Cerebellar nuclear complex (tissue), 1 donor: Measurements from ENCODE around the gene LETM1.

ENCODE experiments used
- DNase-seq, 2 experiments: peaks; one replicate each; lab custom pipeline; 2025; lab: John Stamatoyannopoulos, UW

LETM1 gene

DNA sequence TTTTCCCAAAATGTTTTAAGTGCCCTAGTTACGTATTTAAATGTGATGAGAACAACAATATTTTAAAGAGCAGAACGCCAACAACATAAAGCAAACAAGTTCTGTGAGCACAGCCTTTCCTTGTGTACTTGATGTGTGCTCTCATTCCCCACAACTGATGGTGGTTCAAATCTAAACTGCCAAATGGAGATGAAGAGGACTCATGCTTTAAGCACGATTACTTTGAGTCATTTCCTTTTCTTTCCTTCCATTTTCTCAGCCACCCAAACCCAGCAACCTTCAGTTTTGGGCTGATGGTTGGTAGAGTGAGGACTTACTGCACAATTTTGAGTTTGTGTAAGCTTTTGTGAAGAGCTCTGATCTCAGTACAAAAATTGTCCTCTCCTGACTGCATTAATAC, 16.9 kb upstream of the LETM1 start:
- no peak for DNase-seq

GRCh38 chr4:1871471-1872021, 15.6 kb upstream of the LETM1 start:
- no peak for DNase-seq

- peak in 1 of 2 experiments; percentile 15 for DNase-seq
Observed at GRCh38 chr4:1870578-1871443, 14.9 kb upstream of the LETM1 start, which contains the start of gene NSD2. TSS of gene NSD2 (plus strand) at chr4:1871393. CDS start at chr4:1900655, 29,262 bp downstream.

- no peak for DNase-seq
Observed at GRCh38 chr4:1870328-1870577, 14.3 kb upstream of the LETM1 start.

GRCh38 chr4:1869530-1870327, 13.8 kb upstream of the LETM1 start:
- DNase-seq, result no peak

DNA sequence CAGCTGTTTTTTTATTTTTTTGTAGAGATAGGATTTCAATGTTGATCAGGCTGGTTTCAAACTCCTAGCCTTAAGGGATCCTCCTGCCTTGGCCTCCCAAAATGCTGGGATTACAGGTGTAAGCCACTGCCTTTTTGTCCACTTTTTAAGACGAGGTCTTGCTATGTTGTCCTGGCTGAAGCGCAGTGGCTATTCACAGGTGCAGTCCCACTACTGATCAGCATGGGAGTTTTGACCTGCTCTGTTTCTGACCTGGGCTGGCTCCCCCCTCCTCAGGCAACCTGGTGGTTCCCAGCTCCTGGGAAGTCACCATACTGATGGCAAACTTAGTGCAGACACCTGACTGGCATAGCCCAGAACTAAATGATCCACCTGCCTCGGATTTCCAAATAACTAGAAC, 13.0 kb upstream of the LETM1 start:
- no peak for DNase-seq

GRCh38 chr4:1868293-1868692, 12.3 kb upstream of the LETM1 start:
- no peak for DNase-seq

DNA sequence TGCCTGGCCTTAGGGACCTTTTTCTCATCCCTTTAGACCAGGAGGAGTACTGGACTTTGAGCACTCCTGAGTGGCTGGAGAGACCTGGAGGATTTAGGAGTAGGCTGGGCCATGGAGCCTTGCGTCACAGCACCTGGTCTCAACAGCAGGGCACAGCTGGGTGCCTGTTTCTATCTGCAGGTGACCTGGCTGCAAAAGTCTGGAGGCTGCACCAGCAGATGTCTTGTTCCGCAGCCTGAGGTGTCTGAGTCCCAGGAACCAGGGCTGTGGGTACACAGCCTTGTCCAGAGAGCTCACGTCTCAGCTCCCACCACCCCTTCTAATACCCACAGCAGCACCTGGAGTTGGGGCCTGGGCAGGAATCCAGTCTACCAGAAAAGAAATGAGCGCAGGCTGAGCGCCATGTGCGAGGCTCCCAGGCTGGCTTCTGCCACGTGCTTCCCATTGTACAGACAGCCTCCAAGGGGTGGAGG, 10.3 kb upstream of the LETM1 start:
- DNase-seq, result no peak

GRCh38 chr4:1864076-1865008, 8.4 kb upstream of the LETM1 start:
- DNase-seq, result no peak

DNA sequence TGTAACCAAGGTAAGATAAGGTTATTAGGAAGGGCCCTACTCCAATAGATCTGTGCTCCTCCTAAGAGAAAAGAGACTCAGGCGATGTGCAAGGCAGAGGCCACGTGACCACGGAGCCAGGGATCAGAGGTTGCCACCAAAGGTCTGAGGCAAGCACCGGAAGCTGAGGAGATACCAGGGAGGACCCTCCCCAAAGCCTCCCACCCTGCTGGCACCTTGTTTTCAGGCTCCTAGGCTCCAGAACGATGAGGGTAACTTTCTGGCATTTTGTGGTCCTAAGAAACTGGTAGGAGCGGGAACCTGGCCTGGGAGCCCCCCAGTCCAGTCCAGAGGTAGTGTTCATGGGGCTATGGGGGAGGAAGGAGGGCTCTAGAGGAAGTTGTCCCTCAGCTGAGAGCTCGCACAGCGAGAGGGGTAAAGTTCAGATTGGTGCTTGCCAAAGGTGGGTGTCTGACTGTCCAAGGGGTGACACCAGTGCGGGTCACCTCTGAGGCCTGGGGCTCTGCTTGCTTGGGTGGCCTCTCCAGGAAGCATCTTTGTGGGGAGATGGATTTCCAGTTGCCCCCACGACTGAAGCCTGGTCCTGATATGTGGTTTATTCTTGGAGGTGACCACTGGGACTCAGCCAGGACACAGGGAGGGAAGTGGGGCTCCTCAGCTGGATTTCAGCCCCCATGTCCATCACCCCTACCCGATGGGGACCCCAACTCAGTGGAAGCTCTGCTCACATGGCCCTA, 7.5 kb upstream of the LETM1 start:
- no peak for DNase-seq

DNA sequence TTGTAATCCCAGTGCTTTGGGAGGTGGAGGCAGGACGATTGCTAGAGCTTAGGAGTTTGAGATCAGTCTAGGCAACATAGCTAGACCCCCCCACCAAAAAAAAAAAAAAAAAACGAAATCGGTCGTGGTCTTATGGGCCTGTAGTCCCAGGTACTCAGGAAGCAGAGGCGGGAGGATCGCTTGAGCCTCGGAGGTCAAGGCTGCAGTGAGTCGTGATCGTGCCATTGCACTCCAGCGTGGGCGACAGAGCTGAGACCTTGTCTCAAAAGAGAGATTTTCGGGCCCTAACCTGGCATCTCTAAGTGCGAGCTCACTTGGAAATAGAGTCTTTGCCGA, 7.0 kb upstream of the LETM1 start:
- no peak for DNase-seq

DNA sequence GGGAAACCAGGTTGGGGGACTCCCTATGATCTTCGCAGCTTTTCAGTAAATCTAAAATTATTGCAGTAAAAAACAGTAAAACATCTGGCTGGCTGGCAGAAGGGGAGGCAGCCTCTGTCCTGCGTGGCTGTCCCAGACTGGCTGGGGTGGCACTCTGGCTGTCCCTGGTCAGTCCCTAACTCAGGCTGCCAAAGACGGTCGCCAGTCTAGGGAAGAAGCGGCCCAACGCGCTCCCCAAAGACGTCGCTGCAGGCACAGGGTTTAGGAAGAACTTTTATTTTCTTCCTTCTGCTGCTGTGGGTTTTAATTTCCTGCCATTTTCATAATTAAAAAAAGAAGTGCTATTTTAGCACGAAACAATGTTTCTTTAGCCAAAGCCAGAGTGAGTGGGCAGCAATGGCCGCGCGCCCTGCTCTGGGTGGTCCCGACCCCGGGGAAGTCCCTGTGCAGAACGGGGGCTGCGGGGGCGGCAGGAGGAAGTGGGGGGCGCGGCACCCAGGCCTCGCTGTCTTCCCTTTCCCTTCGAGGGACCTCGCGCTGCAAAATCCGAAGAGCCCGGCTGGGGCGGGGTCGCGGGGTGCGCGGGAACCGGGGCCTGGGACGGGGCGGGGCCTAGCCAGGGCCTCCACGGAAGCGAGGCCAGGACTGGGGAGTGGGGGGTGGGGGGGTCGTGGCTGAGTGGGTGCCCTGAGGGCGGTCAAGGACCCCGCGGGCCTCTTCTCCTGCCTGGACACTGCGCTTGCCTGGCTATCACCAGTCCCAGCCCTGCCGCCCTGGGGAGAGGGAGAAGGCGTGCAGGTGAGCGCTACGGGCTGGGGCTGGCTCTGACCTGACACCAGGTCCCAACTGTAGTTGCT, 6.3 kb upstream of the LETM1 start:
- no peak for DNase-seq

- no peak for DNase-seq
Observed at GRCh38 chr4:1859389-1859753, 3.4 kb upstream of the LETM1 start.

DNA sequence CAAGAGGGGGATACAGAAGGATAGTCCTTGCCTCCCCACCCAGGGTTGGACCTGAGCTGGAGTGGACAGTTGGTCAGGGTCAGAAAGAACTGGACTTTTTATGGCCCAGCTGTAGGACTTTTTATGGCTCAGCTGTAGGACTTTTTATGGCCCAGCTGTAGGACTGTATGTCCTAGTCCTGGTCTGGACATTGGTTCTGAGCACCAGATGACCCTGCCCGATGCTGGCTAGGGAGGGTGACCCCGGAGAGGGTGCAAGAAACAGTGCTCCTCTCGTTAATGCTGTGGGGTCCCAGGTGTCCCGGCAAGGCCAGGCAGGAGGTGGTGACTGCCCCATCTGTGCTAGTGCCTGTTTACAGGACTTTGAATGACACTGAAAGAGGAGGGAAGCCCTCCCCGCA, 2.0 kb upstream of the LETM1 start:
- DNase-seq, result no peak

DNA sequence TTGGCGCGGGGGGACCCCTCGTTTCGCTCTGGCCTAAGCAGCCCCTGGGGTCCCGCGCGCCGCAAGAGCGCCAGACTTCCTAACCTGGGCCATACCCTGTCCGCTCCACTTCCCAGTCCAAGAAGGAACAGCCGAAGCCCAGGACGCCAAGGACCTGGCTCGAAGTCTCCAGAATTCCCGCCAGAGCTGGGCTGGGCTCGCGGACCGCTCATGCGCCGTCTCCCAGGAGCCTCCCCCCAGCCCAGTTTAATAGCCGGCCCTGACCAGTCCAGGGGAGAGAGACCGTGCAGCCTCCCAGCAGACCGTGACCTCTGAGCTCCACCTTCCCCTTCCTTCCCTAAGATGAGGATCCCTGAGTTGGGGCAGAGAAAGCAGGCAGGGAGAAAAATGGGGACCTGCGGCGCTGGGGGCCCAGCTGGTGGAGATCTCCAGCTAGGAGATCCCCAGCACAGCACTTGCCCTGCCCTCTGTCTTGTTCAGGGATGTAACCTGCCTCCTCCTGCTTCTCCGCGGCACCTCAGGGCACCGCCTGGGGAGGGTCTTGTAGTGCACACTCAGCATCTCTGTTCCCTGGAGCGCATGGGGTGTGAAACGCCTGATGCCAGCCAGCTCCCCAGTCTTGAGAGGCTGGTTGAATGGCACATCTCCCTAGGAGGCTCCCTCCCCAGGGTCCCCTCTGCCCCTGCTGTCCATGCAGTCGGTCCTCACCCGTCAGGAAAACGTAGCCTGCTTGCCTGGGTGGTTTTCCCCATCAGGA, 1.2 kb upstream of the LETM1 start:
- no peak for DNase-seq

DNA sequence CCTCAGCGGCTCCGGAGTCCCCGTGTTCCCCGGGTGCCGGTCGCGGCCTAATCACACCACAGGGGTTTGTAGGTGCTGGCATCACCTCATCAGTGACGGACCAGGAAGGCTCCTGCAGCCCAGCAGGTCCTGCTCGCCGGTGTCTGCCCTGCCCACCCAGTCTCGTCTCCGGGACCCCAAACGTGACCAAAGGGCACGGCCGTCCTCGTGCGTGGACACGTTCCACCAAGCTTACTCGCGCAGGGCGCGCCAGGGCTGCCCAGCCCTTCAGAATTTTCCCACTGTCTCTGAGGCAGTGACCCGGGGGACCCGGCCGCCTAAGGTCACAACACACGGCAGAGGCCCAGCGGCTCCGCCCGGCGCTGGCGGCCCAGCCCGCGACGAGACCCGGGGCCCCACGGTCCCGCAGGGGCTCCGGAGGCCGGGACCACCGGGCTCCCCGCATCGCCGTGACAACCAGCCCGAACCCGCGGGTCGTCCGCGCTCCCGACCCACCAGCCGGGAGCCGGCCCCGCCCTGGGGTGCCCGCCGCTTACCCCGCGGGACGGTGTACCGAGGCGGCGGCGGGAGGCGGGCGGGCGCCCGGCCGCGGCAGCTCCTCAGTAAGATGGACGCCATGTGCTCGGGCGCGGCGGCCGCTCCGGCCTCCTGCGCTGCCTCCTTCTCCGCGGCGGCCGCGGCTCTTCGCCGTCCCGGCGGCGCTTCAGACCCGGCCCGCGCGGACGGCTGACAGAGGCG, 454 bp downstream of the LETM1 start:
- no peak for DNase-seq

- DNase-seq, result no peak
Observed at GRCh38 chr4:1854752-1855151, 1.2 kb downstream of the LETM1 start.

DNA sequence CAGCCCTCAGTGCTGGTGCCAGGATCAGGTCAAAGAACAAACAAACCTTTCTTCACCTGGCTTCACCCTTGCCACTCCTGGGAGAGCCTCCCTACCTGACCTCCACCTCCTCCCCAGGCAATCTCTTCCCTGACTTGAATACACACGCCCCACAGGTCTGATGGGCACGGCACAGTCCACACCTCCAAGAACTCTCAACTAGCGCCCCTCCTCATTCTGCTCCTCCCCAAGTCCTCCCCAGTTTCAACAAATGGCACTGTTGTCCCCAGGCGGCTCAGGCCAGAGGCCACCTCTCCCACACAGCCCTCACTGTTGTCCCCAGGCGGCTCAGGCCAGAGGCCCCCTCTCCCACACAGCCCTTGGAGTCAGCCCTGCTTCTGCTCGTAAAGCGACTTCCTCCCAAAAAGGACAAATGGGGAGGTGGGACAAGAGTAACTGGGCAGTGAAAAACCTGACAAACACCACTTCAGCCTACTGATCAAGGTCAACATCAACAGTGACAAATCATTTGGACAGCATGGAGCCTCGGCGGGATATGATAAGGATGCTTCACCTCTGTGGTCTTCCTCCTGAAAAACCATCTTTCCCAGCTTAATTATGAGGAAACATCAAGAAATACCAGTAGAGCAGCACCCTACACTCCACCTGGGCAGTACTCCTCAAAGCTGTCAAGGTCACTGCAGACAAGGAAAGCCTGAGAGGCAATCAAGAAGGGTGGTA, 2.9 kb downstream of the LETM1 start:
- no peak for DNase-seq
